Endothelial cell of umbilical vein (primary cell): ENCODE measurements around the gene ATP2A2. TPM values are rescaled to one million over a fixed set of nuclear protein-coding genes. Genes with fewer than 3 reads are reported as not detected.

Source experiments
- BruUV-seq: library from RNA; stranded (reverse); fragments of 400-500 nt; replicated peaks from 2 replicates; lab custom pipeline; 2021; lab: Mats Ljungman, UMichigan
- CTCF ChIA-PET: fragments of 300-600, 350-600 bp; sonication (Branson Sonifier 250); formaldehyde crosslinking; loops from one replicate; lab custom pipeline; 2021; ENCODE audit warnings: antibody characterized with exemption, inconsistent platforms; lab: Charles Lee
- POLR2A ChIA-PET: fragments of 300-600, 350-600 bp; sonication (Branson Sonifier 250); formaldehyde crosslinking; loops from one replicate; lab custom pipeline; 2021; ENCODE audit warnings: antibody characterized with exemption, inconsistent platforms; lab: Charles Lee
- DNase-seq: peaks from one replicate; pipeline ENCODE4 v3.0.0-alpha.2; 2011; ENCODE audit warnings: low read depth, low spot score
- FAIRE-seq: peaks from 2 replicates; lab custom pipeline; 2011; peaks lifted over from hg19 to GRCh38; lab: Jason Lieb, UNC
- H2AFZ ChIP-seq: 2 replicates; pipeline ENCODE4 v1.6.0; 2012; ENCODE audit warnings: low read depth, low read length, control low read depth, inconsistent platforms
- H3K27ac ChIP-seq: 2 replicates; pipeline ENCODE4 v1.5.1; 2011; ENCODE audit warnings: low read depth, mild to moderate bottlenecking, control low read depth, low read length, moderate library complexity; ENCODE audit not compliant: insufficient read depth
- H3K27me3 ChIP-seq, 2 experiments: 2 replicates each; pipeline versions ENCODE4 v1.6.0 to v1.6.1; 2011; ENCODE audit warnings: low read length in 2 of 2, mixed read lengths in 1 of 2; ENCODE audit not compliant: control insufficient read depth in 2 of 2, insufficient read depth in 2 of 2
- H3K36me3 ChIP-seq, 2 experiments: 2 replicates in 1 of 2; 3 replicates in 1 of 2; pipeline ENCODE4 v1.5.1; 2011; ENCODE audit warnings: low read length in 2 of 2, mild to moderate bottlenecking in 1 of 2, moderate library complexity in 1 of 2; ENCODE audit not compliant: control insufficient read depth in 2 of 2, insufficient read depth in 2 of 2; ENCODE audit errors: extremely low read depth in 1 of 2
- H3K4me1 ChIP-seq: 3 replicates; pipeline ENCODE4 v1.5.1; 2011; ENCODE audit warnings: mild to moderate bottlenecking, low read length; ENCODE audit not compliant: control insufficient read depth, insufficient read depth; ENCODE audit errors: extremely low read depth
- H3K4me2 ChIP-seq: 2 replicates; pipeline ENCODE4 v1.6.1; 2011; ENCODE audit warnings: low read length, control low read depth, mixed read lengths; ENCODE audit not compliant: insufficient read depth
- H3K4me3 ChIP-seq, 3 experiments: fragments of 200-600 bp in 1 of 3; sonication (generic), shearing (Covaris generic) in 1 of 3; replicated peaks in 1 of 3; 2 replicates each; pipeline ENCODE4 v1.5.1; 2011 to 2016; ENCODE audit warnings: control low read depth in 3 of 3, low read length in 3 of 3, mild to moderate bottlenecking in 2 of 3, inconsistent platforms in 1 of 3, low read depth in 1 of 3, moderate library complexity in 1 of 3; ENCODE audit not compliant: insufficient read depth in 1 of 3
- H3K79me2 ChIP-seq: 2 replicates; pipeline ENCODE4 v1.6.0; 2012; ENCODE audit warnings: low read length, inconsistent platforms; ENCODE audit not compliant: control insufficient read depth, insufficient read depth
- H3K9ac ChIP-seq: replicated peaks from 2 replicates; pipeline ENCODE3; 2011; ENCODE audit warnings: low read length, control low read depth; ENCODE audit not compliant: insufficient read depth; ENCODE audit errors: extremely low read depth
- H3K9me1 ChIP-seq: replicated peaks from 3 replicates; pipeline ENCODE4 v1.6.0; 2011; ENCODE audit warnings: mild to moderate bottlenecking, low read length; ENCODE audit not compliant: control insufficient read depth, insufficient read depth; ENCODE audit errors: extremely low read depth
- H3K9me3 ChIP-seq: replicated peaks from 2 replicates; pipeline ENCODE4 v1.5.1; 2012; ENCODE audit warnings: low read length, inconsistent platforms; ENCODE audit not compliant: control insufficient read depth, insufficient read depth
- H4K20me1 ChIP-seq: replicated peaks from 2 replicates; pipeline ENCODE3; 2011; ENCODE audit warnings: mild to moderate bottlenecking, low read length; ENCODE audit not compliant: control insufficient read depth, insufficient read depth; ENCODE audit errors: extremely low read depth
- EZH2 ChIP-seq: IDR thresholded peaks from 2 replicates; pipeline ENCODE4 v1.6.1; 2012; ENCODE audit warnings: borderline replicate concordance, low read depth, mild to moderate bottlenecking, moderate library complexity, low read length, inconsistent platforms; ENCODE audit not compliant: severe bottlenecking
- FOS ChIP-seq: IDR thresholded peaks from 2 replicates; pipeline ENCODE4 v1.6.1; 2011; ENCODE audit warnings: mild to moderate bottlenecking, low read length, moderate library complexity, borderline replicate concordance; ENCODE audit not compliant: insufficient read depth
- GATA2 ChIP-seq: IDR thresholded peaks from 2 replicates; pipeline ENCODE4 v1.7.0; 2011; ENCODE audit warnings: low read depth, mild to moderate bottlenecking, moderate library complexity, mixed read lengths, low read length; ENCODE audit not compliant: insufficient read length, insufficient read depth
- JUN ChIP-seq: IDR thresholded peaks from 2 replicates; pipeline ENCODE4 v1.6.1; 2011; ENCODE audit warnings: borderline replicate concordance, low read depth; ENCODE audit not compliant: insufficient read length, insufficient read depth
- MYC ChIP-seq: IDR thresholded peaks from one replicate; pipeline ENCODE4 v1.6.1; 2011; ENCODE audit warnings: mild to moderate bottlenecking, low read depth, low read length
- POLR2A ChIP-seq: IDR thresholded peaks from 2 replicates; pipeline ENCODE4 v1.6.1; 2012; ENCODE audit warnings: low read depth, mild to moderate bottlenecking, control low read depth, low read length
- POLR2AphosphoS5 ChIP-seq: IDR thresholded peaks from 2 replicates; pipeline ENCODE4 v1.6.1; 2012; ENCODE audit warnings: low read depth, mild to moderate bottlenecking, control low read depth, low read length, moderate library complexity; ENCODE audit not compliant: insufficient read depth
- dilution Hi-C: fragments of 300-500 bp; cut with MboI; formaldehyde crosslinking; loops from one replicate; pipeline ENCODE4 v1.15.0; 2019; ENCODE audit warnings: low sequenced_read_pairs; ENCODE audit not compliant: extremely low pct_ligation_motif_present
- intact Hi-C: fragments of 100-400 bp; cut with micrococcal nuclease; formaldehyde crosslinking; loops from one replicate; pipeline ENCODE4 v1.10.0; 2022
- polyA plus RNA-seq, 4 experiments: library from polyadenylated mRNA; depleted of rRNA in 3 of 4; stranded (reverse) in 3 of 4; unstranded in 1 of 4; fragments of >200 nt; gene quantifications; 2 replicates each; pipeline versions ENCODE4 v1.2.1 to v1.2.3, GENCODE V29; 2011 to 2012; ENCODE audit warnings: missing spikeins in 1 of 4
- total RNA-seq: library from RNA; stranded (reverse); gene quantifications from 2 replicates; pipeline ENCODE4 v1.2.3, GENCODE V29; 2021
- TF ChIP-seq, protein P1 (sequence below), 2 donors: IDR thresholded peaks; 1 replicate in 1 of 2; 2 replicates in 1 of 2; pipeline ENCODE4 v1.5.1; 2011; ENCODE audit warnings: low read length in 2 of 2, mild to moderate bottlenecking in 2 of 2, moderate library complexity in 2 of 2, control low read depth in 1 of 2, inconsistent platforms in 1 of 2, low read depth in 1 of 2; ENCODE audit not compliant: insufficient read depth in 1 of 2; ENCODE audit errors: extremely low read depth in 1 of 2
- TF ChIP-seq, protein P2 (sequence below): IDR thresholded peaks from 2 replicates; pipeline ENCODE4 v1.6.1; 2011; ENCODE audit not compliant: insufficient read depth, insufficient read length

The ATP2A2 gene
- total and polyA plus RNA-seq, 2 donors (not counting 3 experiments of a cell fraction or from before 2014, with no cell fraction given) = 102 to 239 TPM

DNA sequence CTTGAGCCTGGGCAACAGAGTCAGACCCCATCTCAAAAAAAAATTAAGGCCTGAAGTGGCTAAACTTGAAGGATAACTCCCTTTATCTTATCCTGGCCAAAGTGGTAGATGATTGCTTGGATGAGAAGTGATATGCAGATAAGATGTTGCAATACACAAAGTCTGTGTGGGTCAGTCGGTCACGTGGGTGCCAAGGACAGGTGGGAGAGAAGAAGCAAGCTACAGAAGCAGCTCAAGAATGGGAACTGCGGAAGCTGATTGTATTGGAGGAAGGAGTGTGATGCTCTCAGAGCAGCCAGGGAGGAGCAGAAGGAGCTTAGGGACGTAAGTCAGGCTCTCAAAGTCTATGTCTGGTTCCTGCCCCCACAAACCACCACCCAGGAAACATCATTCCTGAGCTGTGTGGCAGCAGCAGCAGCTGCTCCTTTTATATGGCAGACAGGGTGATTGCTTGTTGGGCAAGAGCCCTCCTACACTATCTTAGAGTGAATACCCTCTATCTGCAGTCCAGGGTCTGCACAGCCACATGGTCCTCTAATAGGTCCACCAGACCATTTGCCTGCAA is 54.5 kb downstream of the ATP2A2 start:
- BruUV-seq = no TSS peak
- no peak for FAIRE-seq
- H3K36me3 ChIP-seq = peaks cover 50 to 53% of the 10 kb centered on the region in 2 experiments

More for the DNA sequence above, 54.5 kb downstream of the ATP2A2 start:
- Histone ChIP-seq H3K9ac (no peak overlapping the region), H3K79me2 (peaks cover 30% of the 10 kb centered on the region), H3K4me3 (no peak overlapping the region), H3K4me2 (no peak overlapping the region), H3K27me3 (no peaks in the 10 kb centered on the region), H2AFZ (no peak overlapping the region), H3K4me1 (no peaks in the 10 kb centered on the region), H4K20me1 (no peaks in the 10 kb centered on the region), H3K9me3 (no peaks in the 10 kb centered on the region), H3K9me1 (no peaks in the 10 kb centered on the region), H3K27ac (no peak overlapping the region)
- TF ChIP-seq EZH2 (no peak), FOS (no peak), JUN (no peak), POLR2A (no peak), POLR2AphosphoS5 (no peak), MYC (no peak), GATA2 (no peak)
- TF ChIP-seq, protein P1, sequence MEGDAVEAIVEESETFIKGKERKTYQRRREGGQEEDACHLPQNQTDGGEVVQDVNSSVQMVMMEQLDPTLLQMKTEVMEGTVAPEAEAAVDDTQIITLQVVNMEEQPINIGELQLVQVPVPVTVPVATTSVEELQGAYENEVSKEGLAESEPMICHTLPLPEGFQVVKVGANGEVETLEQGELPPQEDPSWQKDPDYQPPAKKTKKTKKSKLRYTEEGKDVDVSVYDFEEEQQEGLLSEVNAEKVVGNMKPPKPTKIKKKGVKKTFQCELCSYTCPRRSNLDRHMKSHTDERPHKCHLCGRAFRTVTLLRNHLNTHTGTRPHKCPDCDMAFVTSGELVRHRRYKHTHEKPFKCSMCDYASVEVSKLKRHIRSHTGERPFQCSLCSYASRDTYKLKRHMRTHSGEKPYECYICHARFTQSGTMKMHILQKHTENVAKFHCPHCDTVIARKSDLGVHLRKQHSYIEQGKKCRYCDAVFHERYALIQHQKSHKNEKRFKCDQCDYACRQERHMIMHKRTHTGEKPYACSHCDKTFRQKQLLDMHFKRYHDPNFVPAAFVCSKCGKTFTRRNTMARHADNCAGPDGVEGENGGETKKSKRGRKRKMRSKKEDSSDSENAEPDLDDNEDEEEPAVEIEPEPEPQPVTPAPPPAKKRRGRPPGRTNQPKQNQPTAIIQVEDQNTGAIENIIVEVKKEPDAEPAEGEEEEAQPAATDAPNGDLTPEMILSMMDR (IDR thresholded peaks at IDR 0.05; ENCODE audit: extremely low read depth in 1 of 2, insufficient read depth in 1 of 2, low read depth in 1 of 2, low read length in 2 of 2) = no peak
- TF ChIP-seq, protein P2, sequence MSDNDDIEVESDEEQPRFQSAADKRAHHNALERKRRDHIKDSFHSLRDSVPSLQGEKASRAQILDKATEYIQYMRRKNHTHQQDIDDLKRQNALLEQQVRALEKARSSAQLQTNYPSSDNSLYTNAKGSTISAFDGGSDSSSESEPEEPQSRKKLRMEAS = no peak
- ChIA-PET POLR2A (no interaction called here), CTCF (no interaction called here)
- intact Hi-C loops (loop anchor here (5.0 kb wide), 1 partner anchor 233 kb away; no protein-coding TSS in a partner anchor), dilution Hi-C loops (no loop called here)
- no peak for DNase-seq
